IgD-negative memory B cell (primary cell): ENCODE results near the gene CC2D2A. TPM values are rescaled to one million over a fixed set of nuclear protein-coding genes. Genes with fewer than 3 reads are reported as not detected.

Experiments used
- H3K27ac Mint-ChIP-seq, 3 donors: one replicate each; pipeline ENCODE4 v1.8.0; 2020 to 2022; ENCODE audit warnings: mild to moderate bottlenecking in 3 of 3, mixed read lengths in 3 of 3, moderate library complexity in 1 of 3
- H3K27me3 Mint-ChIP-seq: one replicate; pipeline ENCODE4 v1.8.0; 2021; ENCODE audit warnings: mixed read lengths
- H3K36me3 Mint-ChIP-seq: one replicate; pipeline ENCODE4 v1.8.0; 2020; ENCODE audit warnings: mild to moderate bottlenecking, mixed read lengths
- H3K4me1 Mint-ChIP-seq, 3 donors: one replicate each; pipeline ENCODE4 v1.8.0; 2020 to 2022; ENCODE audit warnings: mixed read lengths in 3 of 3, mild to moderate bottlenecking in 1 of 3
- H3K4me3 Mint-ChIP-seq, 4 donors: one replicate each; pipeline ENCODE4 v1.8.0; 2020 to 2022; ENCODE audit warnings: mild to moderate bottlenecking in 4 of 4, mixed read lengths in 4 of 4, moderate library complexity in 3 of 4
- H3K9me3 Mint-ChIP-seq, 3 donors: one replicate each; pipeline ENCODE4 v1.8.0; 2020 to 2021; ENCODE audit warnings: mixed read lengths in 3 of 3, mild to moderate bottlenecking in 1 of 3
- polyA plus RNA-seq: library from polyadenylated mRNA; unstranded; fragments of 300-500 nt; fragmentation: Illumina TruSeq; gene quantifications from one replicate; pipeline ENCODE4 v1.2.3, GENCODE V29; 2021

Gene CC2D2A
- polyA plus RNA-seq, 1 donor from 2014 or later: not detected

GRCh38 chr4:15488136-15488535, 18.5 kb downstream of the CC2D2A start:
- no peak overlapping the region for H3K4me3 Mint-ChIP-seq
- peaks cover 11 to 39% (median 30%) of the 10 kb centered on the region in 3 donors for H3K9me3 Mint-ChIP-seq
- peaks cover 4% of the 10 kb centered on the region for H3K36me3 Mint-ChIP-seq
- H3K4me1 Mint-ChIP-seq: no peaks in the 10 kb centered on the region
- no peak overlapping the region for H3K27ac Mint-ChIP-seq
- H3K27me3 Mint-ChIP-seq: peaks cover 7% of the 10 kb centered on the region

DNA sequence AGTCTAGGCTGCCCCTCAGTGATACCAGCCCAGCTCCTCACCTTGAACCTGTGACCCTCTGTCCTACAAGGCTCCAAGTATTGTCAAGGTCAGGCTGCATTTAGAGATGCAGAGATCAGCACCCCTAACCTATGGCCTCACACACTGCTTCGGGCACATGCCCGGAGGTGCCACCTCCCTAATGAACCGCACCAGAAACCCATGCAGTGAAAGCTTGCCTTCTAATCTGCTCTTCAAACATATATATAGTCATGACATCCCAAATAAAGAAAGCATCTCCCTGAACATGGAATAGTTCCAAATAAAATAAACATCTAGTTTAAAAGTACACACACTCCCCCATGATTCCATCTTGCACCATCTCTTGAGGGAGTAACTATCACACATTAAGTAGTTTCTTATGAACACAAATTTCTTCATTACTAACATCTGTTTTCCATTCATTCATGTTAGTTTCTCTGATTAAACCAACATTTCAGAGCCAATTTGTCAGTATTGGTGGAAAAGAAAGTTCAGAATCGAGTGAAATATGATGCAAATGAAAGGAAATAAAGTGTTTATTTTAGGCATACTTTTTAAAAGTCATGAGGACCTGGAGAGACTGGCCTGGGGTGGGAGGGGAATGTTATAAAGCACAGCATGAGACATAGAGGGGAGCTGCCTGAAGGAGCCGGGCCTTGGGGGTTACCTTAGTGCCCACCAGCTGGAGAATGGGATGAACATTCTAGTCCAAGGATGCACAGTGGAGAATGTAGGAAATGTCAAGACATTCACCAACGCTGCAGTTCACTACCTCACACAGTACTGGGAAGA, 19.2 kb downstream of the CC2D2A start:
- Mint-ChIP-seq H3K4me3 (no peak overlapping the region), H3K27ac (no peak overlapping the region), H3K36me3 (peaks cover 4% of the 10 kb centered on the region), H3K4me1 (no peaks in the 10 kb centered on the region), H3K27me3 (peaks cover 10% of the 10 kb centered on the region), H3K9me3 (peaks cover 11 to 39% (median 30%) of the 10 kb centered on the region in 3 donors)

GRCh38 chr4:15489551-15489950, 19.9 kb downstream of the CC2D2A start:
- H3K4me1 Mint-ChIP-seq: no peaks in the 10 kb centered on the region
- peaks cover 11% of the 10 kb centered on the region for H3K27me3 Mint-ChIP-seq
- no peak overlapping the region for H3K4me3 Mint-ChIP-seq
- no peak overlapping the region for H3K27ac Mint-ChIP-seq
- peaks cover 4% of the 10 kb centered on the region for H3K36me3 Mint-ChIP-seq
- peaks cover 11 to 39% (median 30%) of the 10 kb centered on the region in 3 donors for H3K9me3 Mint-ChIP-seq

- peaks cover 0 to 2% (median 0%) of the 10 kb centered on the region in 3 donors for H3K4me1 Mint-ChIP-seq
- H3K27ac Mint-ChIP-seq: no peak overlapping the region
- H3K36me3 Mint-ChIP-seq: peaks cover 4% of the 10 kb centered on the region
- H3K27me3 Mint-ChIP-seq: peaks cover 12% of the 10 kb centered on the region
- H3K4me3 Mint-ChIP-seq: no peak overlapping the region
- peaks cover 6 to 14% (median 14%) of the 10 kb centered on the region in 3 donors for H3K9me3 Mint-ChIP-seq
These were observed 23.7 kb downstream of the CC2D2A start for GRCh38 chr4:15493411-15493810.

DNA sequence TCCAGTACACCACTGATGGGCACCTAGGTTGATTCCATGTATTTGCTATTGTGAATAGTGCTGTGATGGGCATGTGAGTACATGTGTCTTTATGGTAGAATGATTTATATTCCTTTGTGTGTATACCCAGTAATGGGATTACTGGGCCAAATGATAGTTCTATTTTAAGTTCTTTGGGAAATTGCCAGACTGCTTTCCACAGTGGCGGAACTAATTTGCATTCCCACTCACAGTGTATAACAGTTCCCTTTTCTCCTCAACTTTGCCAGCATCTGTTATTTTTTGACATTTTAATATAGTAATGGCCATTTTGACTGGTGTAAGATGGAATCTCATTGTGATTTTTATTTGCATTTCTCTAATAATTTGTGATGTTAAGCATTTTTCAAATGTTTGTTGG, 25.9 kb downstream of the CC2D2A start:
- no peak overlapping the region for H3K4me3 Mint-ChIP-seq
- no peak overlapping the region for H3K27ac Mint-ChIP-seq
- H3K36me3 Mint-ChIP-seq: peaks cover 2% of the 10 kb centered on the region
- peaks cover 0 to 2% (median 0%) of the 10 kb centered on the region in 3 donors for H3K4me1 Mint-ChIP-seq
- H3K9me3 Mint-ChIP-seq: peaks cover 0 to 6% (median 2%) of the 10 kb centered on the region in 3 donors
- peaks cover 6% of the 10 kb centered on the region for H3K27me3 Mint-ChIP-seq

- H3K4me3 Mint-ChIP-seq: no peak overlapping the region
- no peaks in the 10 kb centered on the region for H3K36me3 Mint-ChIP-seq
- H3K27me3 Mint-ChIP-seq: peaks cover 11% of the 10 kb centered on the region
- H3K9me3 Mint-ChIP-seq: no peaks in the 10 kb centered on the region
- no peak overlapping the region for H3K27ac Mint-ChIP-seq
- peaks cover 0 to 2% (median 0%) of the 10 kb centered on the region in 3 donors for H3K4me1 Mint-ChIP-seq
These were observed 28.7 kb downstream of the CC2D2A start for GRCh38 chr4:15498356-15498755.

- H3K9me3 Mint-ChIP-seq: no peaks in the 10 kb centered on the region
- no peak overlapping the region for H3K4me3 Mint-ChIP-seq
- H3K4me1 Mint-ChIP-seq: peaks cover 0 to 2% (median 0%) of the 10 kb centered on the region in 3 donors
- H3K27me3 Mint-ChIP-seq: peaks cover 6% of the 10 kb centered on the region
- no peaks in the 10 kb centered on the region for H3K36me3 Mint-ChIP-seq
- H3K27ac Mint-ChIP-seq: no peak overlapping the region
These were observed 31.0 kb downstream of the CC2D2A start for GRCh38 chr4:15500701-15501100.

DNA sequence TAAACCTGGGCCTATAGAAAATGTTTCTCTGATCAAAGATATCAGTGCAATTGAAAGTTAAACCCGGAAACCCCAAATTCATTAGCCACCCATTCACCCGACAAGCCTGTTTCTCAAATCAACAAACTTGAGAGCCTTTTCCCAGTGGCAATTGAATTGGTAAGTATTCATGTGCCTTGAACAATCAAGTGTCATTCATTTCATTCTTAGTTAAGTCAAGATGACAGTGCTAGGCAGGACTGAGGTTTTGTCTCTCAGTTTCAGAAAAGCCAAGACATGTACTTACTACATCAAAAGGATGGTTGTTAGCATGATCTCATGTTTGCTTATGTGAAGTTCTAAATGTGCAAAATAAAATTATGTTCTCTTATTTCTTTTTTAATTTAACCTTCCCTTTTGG, 32.3 kb downstream of the CC2D2A start:
- Mint-ChIP-seq H3K27ac (no peak overlapping the region), H3K36me3 (no peaks in the 10 kb centered on the region), H3K4me3 (no peak overlapping the region), H3K9me3 (no peaks in the 10 kb centered on the region), H3K27me3 (peaks cover 6% of the 10 kb centered on the region), H3K4me1 (no peaks in the 10 kb centered on the region)

GRCh38 chr4:15502384-15502783, 32.7 kb downstream of the CC2D2A start:
- no peaks in the 10 kb centered on the region for H3K4me1 Mint-ChIP-seq

GRCh38 chr4:15504041-15504440, 34.4 kb downstream of the CC2D2A start:
- Mint-ChIP-seq H3K4me1 (no peaks in the 10 kb centered on the region), H3K9me3 (no peaks in the 10 kb centered on the region), H3K4me3 (no peak overlapping the region), H3K36me3 (no peaks in the 10 kb centered on the region), H3K27ac (no peak overlapping the region), H3K27me3 (peaks cover 5% of the 10 kb centered on the region)

More at GRCh38 chr4:15502384-15502783, 32.7 kb downstream of the CC2D2A start:
- Mint-ChIP-seq H3K4me3 (no peak overlapping the region), H3K27ac (peak overlapping the region in 1 of 3 donors; percentile 29), H3K36me3 (no peaks in the 10 kb centered on the region), H3K27me3 (peaks cover 6% of the 10 kb centered on the region), H3K9me3 (no peaks in the 10 kb centered on the region)

- peaks cover under 1% of the 10 kb centered on the region for H3K27me3 Mint-ChIP-seq
- H3K9me3 Mint-ChIP-seq: no peaks in the 10 kb centered on the region
- H3K4me1 Mint-ChIP-seq: no peaks in the 10 kb centered on the region
- H3K27ac Mint-ChIP-seq: no peak overlapping the region
- no peak overlapping the region for H3K4me3 Mint-ChIP-seq
- H3K36me3 Mint-ChIP-seq: no peaks in the 10 kb centered on the region
These were observed 36.8 kb downstream of the CC2D2A start for GRCh38 chr4:15506464-15506863.

- H3K9me3 Mint-ChIP-seq: no peaks in the 10 kb centered on the region
- no peaks in the 10 kb centered on the region for H3K36me3 Mint-ChIP-seq
- no peaks in the 10 kb centered on the region for H3K27me3 Mint-ChIP-seq
- H3K4me1 Mint-ChIP-seq: no peaks in the 10 kb centered on the region
- no peak overlapping the region for H3K4me3 Mint-ChIP-seq
- H3K27ac Mint-ChIP-seq: no peak overlapping the region
These were observed 38.0 kb downstream of the CC2D2A start for GRCh38 chr4:15507679-15508078.

GRCh38 chr4:15510961-15511360, 41.3 kb downstream of the CC2D2A start:
- no peaks in the 10 kb centered on the region for H3K27me3 Mint-ChIP-seq
- H3K9me3 Mint-ChIP-seq: no peaks in the 10 kb centered on the region
- no peak overlapping the region for H3K4me3 Mint-ChIP-seq
- H3K36me3 Mint-ChIP-seq: no peaks in the 10 kb centered on the region
- no peak overlapping the region for H3K27ac Mint-ChIP-seq
- H3K4me1 Mint-ChIP-seq: no peaks in the 10 kb centered on the region

DNA sequence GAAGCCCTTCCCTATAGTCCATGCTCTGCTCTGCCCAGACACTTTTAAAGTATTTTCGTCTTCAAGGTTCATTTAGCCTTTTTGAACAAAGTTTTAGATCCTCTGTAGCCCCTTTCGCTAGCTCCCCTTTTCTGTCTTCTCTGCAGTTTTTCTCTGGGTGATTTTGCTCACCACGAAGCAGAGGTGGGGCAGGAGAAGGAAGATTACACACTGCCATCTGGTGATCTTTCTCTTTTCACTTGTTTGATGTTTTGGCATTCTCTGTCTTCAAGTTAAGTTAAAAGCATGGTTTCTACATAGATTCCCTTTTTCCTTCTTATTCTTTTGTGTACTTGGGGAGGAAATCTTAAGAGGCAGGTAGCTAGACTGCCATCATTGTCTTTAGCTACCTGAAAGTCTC, 43.9 kb downstream of the CC2D2A start:
- no peak overlapping the region for H3K4me3 Mint-ChIP-seq
- H3K36me3 Mint-ChIP-seq: no peaks in the 10 kb centered on the region
- peaks cover 0 to 3% (median 0%) of the 10 kb centered on the region in 3 donors for H3K9me3 Mint-ChIP-seq
- no peaks in the 10 kb centered on the region for H3K4me1 Mint-ChIP-seq
- H3K27me3 Mint-ChIP-seq: no peaks in the 10 kb centered on the region
- peak overlapping the region in 1 of 3 donors; percentile 65 for H3K27ac Mint-ChIP-seq

DNA sequence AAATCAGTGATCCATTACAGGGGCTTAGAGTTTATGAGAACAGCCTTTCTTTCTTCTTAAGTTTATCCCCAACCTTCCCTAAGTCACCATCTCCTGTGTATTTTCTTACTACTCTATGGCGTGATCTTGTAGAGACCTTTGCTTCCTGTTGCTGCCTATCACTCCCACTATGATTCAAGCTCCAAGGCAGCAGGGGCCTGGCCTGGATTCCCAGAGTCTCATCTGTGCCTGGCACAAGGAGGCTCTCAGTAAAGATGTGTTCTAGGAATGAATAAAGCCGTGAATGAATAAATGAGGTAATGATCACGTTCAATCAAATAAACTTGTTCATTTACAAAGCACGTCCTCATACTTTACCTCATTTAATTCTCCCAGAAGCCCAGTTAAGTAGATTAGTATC, 45.4 kb downstream of the CC2D2A start:
- H3K4me1 Mint-ChIP-seq: no peaks in the 10 kb centered on the region
- no peaks in the 10 kb centered on the region for H3K27me3 Mint-ChIP-seq
- no peaks in the 10 kb centered on the region for H3K36me3 Mint-ChIP-seq
- H3K9me3 Mint-ChIP-seq: peaks cover 0 to 9% (median 6%) of the 10 kb centered on the region in 3 donors
- H3K4me3 Mint-ChIP-seq: no peak overlapping the region
- no peak overlapping the region for H3K27ac Mint-ChIP-seq

GRCh38 chr4:15516494-15516893, 46.8 kb downstream of the CC2D2A start:
- H3K27ac Mint-ChIP-seq: no peak overlapping the region
- peaks cover 0 to 9% (median 6%) of the 10 kb centered on the region in 3 donors for H3K9me3 Mint-ChIP-seq
- no peaks in the 10 kb centered on the region for H3K27me3 Mint-ChIP-seq
- H3K4me1 Mint-ChIP-seq: no peaks in the 10 kb centered on the region
- no peaks in the 10 kb centered on the region for H3K36me3 Mint-ChIP-seq
- no peak overlapping the region for H3K4me3 Mint-ChIP-seq
